Uterus (tissue), 4 donors: ENCODE data around the gene ABCA12. TPM values are rescaled to one million over a fixed set of nuclear protein-coding genes. Genes with fewer than 3 reads are reported as not detected.

Experiments used
- DNase-seq, 2 donors: peaks; one replicate each; pipeline ENCODE4 v3.0.0-alpha.2; 2019 to 2020
- H3K27ac ChIP-seq, 2 donors: fragments of 200-600 bp; sonication (generic); 1 replicate in 1 of 2; 2 replicates in 1 of 2; pipeline ENCODE4 v1.5.1; 2016 to 2018
- H3K27me3 ChIP-seq, 2 donors: fragments of 200-600 bp; sonication (generic); one replicate each; pipeline ENCODE4 v1.5.1; 2018 to 2019; ENCODE audit warnings: control low read depth in 1 of 2
- H3K36me3 ChIP-seq, 2 donors: fragments of 200-600 bp; sonication (generic); one replicate each; pipeline ENCODE4 v1.5.1; 2019; ENCODE audit warnings: control low read depth in 1 of 2
- H3K4me1 ChIP-seq, 2 donors: fragments of 200-600 bp; sonication (generic); one replicate each; pipeline ENCODE4 v1.5.1; 2018 to 2019; ENCODE audit warnings: control low read depth in 1 of 2
- H3K4me3 ChIP-seq, 2 donors: fragments of 200-600 bp; sonication (generic); 1 replicate in 1 of 2; 2 replicates in 1 of 2; pipeline ENCODE4 v1.5.1; 2018 to 2019; ENCODE audit warnings: mild to moderate bottlenecking in 1 of 2
- H3K9me3 ChIP-seq, 2 donors: fragments of 200-600 bp; sonication (generic); one replicate each; pipeline ENCODE4 v1.5.1; 2019; ENCODE audit warnings: control low read depth in 1 of 2
- POLR2A ChIP-seq, 2 donors: fragments of 450-650 bp; IDR thresholded peaks; one replicate each; pipeline ENCODE4 v1.6.1; 2016; ENCODE audit warnings: antibody characterized with exemption in 2 of 2, mild to moderate bottlenecking in 1 of 2, moderate library complexity in 1 of 2
- intact Hi-C: fragments of 100-400 bp; cut with DNase I; formaldehyde crosslinking; loops from one replicate; pipeline ENCODE4 v1.15.1; 2023; ENCODE audit warnings: low total_unique reads
- total RNA-seq, 4 donors: library from RNA; depleted of rRNA in 3 of 4; stranded (reverse); fragments of >200 nt in 3 of 4; gene quantifications; one replicate each; pipeline versions ENCODE4 v1.1.0 to v1.2.4, GENCODE V29; 2014 to 2023
- TF ChIP-seq, protein P1 (sequence below), 4 experiments: fragments of 200-600 bp in 2 of 4; fragments of 450-650 bp in 2 of 4; sonication (generic) in 2 of 4; IDR thresholded peaks; one replicate each; pipeline ENCODE4 v1.5.1; 2016 to 2019; ENCODE audit warnings: antibody characterized with exemption in 4 of 4, mild to moderate bottlenecking in 2 of 4, moderate library complexity in 1 of 4
- donor health status: DM: yes; HTN: yes; CAD: no.

ABCA12 gene
- total RNA-seq, 4 donors from 2014 or later, result 0.14 TPM; not detected in 3

DNA sequence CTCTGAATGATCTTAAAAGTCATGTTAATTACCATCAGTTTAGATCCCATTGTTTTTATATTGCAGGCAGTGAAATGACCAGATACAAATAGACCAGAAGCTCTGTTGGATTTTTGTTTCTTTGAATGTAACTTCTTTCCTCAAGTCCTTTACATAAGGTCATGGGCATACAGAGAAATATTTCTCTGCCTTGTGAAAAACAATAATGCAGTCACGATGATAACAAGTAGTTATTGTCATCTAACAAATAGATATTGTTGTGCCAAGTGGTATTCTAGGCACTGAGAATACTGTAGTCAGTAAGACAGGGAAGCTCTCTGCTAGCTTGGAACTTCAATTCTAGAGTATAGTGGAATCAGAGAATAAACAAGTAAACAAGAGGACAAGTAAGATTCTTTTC is 234.2 kb downstream of the ABCA12 start:
- no peak for DNase-seq
- Histone ChIP-seq H3K36me3 (no peaks in the 10 kb centered on the region), H3K27ac (no peak overlapping the region), H3K27me3 (no peaks in the 10 kb centered on the region), H3K4me1 (no peaks in the 10 kb centered on the region), H3K9me3 (no peaks in the 10 kb centered on the region), H3K4me3 (no peak overlapping the region)
- intact Hi-C loops, result no loop called here
- TF ChIP-seq POLR2A (IDR thresholded peaks at IDR 0.05), result no peak
- TF ChIP-seq, protein P1, sequence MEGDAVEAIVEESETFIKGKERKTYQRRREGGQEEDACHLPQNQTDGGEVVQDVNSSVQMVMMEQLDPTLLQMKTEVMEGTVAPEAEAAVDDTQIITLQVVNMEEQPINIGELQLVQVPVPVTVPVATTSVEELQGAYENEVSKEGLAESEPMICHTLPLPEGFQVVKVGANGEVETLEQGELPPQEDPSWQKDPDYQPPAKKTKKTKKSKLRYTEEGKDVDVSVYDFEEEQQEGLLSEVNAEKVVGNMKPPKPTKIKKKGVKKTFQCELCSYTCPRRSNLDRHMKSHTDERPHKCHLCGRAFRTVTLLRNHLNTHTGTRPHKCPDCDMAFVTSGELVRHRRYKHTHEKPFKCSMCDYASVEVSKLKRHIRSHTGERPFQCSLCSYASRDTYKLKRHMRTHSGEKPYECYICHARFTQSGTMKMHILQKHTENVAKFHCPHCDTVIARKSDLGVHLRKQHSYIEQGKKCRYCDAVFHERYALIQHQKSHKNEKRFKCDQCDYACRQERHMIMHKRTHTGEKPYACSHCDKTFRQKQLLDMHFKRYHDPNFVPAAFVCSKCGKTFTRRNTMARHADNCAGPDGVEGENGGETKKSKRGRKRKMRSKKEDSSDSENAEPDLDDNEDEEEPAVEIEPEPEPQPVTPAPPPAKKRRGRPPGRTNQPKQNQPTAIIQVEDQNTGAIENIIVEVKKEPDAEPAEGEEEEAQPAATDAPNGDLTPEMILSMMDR (IDR thresholded peaks at IDR 0.05), result no peak

DNA sequence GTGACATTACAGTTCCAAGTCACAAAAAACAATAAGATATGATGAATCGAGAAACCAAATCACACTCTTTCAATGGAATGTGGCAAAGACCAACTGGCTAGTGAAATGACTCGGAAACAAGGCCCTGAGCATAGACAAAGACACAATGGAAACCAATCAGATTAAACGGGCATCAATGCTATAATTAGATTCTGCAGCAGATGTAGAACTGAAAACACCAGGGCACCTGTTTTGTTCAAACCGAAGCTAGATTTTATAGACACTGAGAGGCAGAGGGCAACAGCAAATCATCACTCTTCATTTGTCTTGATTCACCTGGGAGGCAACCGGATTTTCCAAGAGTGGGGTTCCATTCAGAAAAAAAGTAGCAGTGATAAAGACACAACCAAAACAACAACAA is 236.1 kb downstream of the ABCA12 start:
- no peaks in the 10 kb centered on the region for H3K9me3 ChIP-seq
- intact Hi-C loops, result no loop called here
- H3K27me3 ChIP-seq, result no peaks in the 10 kb centered on the region
- DNase-seq, result no peak
- H3K4me3 ChIP-seq, result no peak overlapping the region
- H3K36me3 ChIP-seq, result no peaks in the 10 kb centered on the region
- no peak overlapping the region for H3K27ac ChIP-seq
- TF ChIP-seq, protein P1 (IDR thresholded peaks at IDR 0.05), result no peak
- TF ChIP-seq POLR2A (IDR thresholded peaks at IDR 0.05), result no peak
- no peaks in the 10 kb centered on the region for H3K4me1 ChIP-seq

DNA sequence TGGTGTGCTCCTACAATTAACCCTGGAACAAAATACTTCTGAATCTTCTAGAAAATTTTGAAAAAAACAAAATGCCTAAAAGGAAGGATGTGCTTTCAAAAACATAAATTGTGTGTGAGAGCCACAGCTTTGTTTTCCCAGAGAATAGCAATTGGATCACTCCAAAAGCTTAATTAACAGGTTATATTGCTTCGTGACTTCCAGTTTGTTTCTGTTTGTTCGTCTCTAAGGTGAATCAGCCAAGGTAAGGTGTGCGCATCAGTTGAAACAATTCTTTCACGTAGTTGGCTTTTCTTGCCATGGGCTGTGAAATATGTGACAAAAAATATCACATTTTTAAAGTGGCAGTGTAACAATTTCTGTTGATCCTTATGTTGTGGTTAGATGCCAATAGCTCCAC is 238.7 kb downstream of the ABCA12 start:
- Histone ChIP-seq H3K36me3 (no peaks in the 10 kb centered on the region), H3K27ac (no peak overlapping the region), H3K9me3 (no peaks in the 10 kb centered on the region), H3K27me3 (no peaks in the 10 kb centered on the region), H3K4me3 (no peak overlapping the region), H3K4me1 (no peaks in the 10 kb centered on the region)
- DNase-seq, result no peak
- no peak for TF ChIP-seq POLR2A (IDR thresholded peaks at IDR 0.05)
- TF ChIP-seq, protein P1 (IDR thresholded peaks at IDR 0.05), result no peak
- intact Hi-C loops, result no loop called here

DNA sequence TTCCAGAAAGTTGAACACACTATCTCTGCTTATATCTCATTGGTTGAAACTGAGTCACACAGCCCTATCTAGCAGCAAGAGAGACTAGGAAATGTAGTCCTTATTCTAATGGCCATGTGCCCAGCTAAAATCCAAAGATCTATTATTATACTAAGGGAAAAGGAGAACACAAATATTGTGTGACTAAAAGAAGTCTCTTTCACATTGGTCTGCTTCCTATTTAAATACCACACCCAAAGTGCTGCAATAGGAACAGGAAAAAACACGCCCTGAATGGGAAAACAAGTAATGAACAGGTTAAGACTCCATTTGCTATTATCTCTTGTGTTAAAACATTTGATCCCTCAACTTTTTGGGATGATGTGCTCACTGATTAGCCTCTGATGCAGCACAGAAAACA is 242.2 kb downstream of the ABCA12 start:
- intact Hi-C loops, result no loop called here
- DNase-seq, result no peak
- H3K4me3 ChIP-seq, result no peak overlapping the region
- H3K36me3 ChIP-seq, result no peaks in the 10 kb centered on the region
- no peak overlapping the region for H3K27ac ChIP-seq
- no peaks in the 10 kb centered on the region for H3K4me1 ChIP-seq
- H3K9me3 ChIP-seq, result no peaks in the 10 kb centered on the region
- no peaks in the 10 kb centered on the region for H3K27me3 ChIP-seq
- no peak for TF ChIP-seq POLR2A (IDR thresholded peaks at IDR 0.05)
- TF ChIP-seq, protein P1 (IDR thresholded peaks at IDR 0.05), result no peak

DNA sequence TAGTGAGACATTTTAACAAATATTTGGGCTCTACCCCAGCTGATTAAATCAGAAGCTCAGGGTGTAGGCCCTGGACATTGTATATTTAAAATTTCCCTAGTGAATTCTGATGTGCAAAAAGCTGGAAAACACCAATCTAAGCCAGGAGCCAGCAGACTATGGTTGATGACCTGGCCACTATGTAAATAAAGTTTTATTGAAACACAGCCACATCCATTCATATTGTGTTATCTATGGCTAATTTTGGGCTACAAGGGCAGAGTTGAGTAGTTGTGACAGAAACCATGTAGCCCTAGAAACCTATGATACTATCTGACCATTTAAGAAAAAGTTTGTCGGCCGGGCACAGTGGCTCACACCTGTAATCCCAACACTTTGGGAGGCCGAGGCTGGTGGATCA is 243.0 kb downstream of the ABCA12 start:
- intact Hi-C loops, result no loop called here
- no peaks in the 10 kb centered on the region for H3K36me3 ChIP-seq
- DNase-seq, result no peak
- no peaks in the 10 kb centered on the region for H3K4me1 ChIP-seq
- H3K9me3 ChIP-seq, result no peaks in the 10 kb centered on the region
- H3K27me3 ChIP-seq, result no peaks in the 10 kb centered on the region
- H3K4me3 ChIP-seq, result no peak overlapping the region
- TF ChIP-seq, protein P1 (IDR thresholded peaks at IDR 0.05), result no peak
- no peak for TF ChIP-seq POLR2A (IDR thresholded peaks at IDR 0.05)
- H3K27ac ChIP-seq, result no peak overlapping the region
